Endodermal cell (in vitro differentiated cells): ENCODE measurements around the gene PLEKHG3. TPM values are rescaled to one million over a fixed set of nuclear protein-coding genes. Genes with fewer than 3 reads are reported as not detected.

Source experiments
- DNase-seq: peaks from one replicate; pipeline ENCODE4 v3.0.0-alpha.2; 2017
- H3K27ac ChIP-seq: 2 replicates; pipeline ENCODE4 v1.5.1; 2013; ENCODE audit warnings: mild to moderate bottlenecking, low read depth, low read length, moderate library complexity
- H3K27me3 ChIP-seq: 2 replicates; pipeline ENCODE4 v1.6.1; 2013; ENCODE audit warnings: mild to moderate bottlenecking, low read length, moderate library complexity; ENCODE audit not compliant: insufficient read depth, control insufficient read depth, poor library complexity, severe bottlenecking
- H3K36me3 ChIP-seq: 2 replicates; pipeline ENCODE4 v1.7.0; 2013; ENCODE audit warnings: mild to moderate bottlenecking, low read length, moderate library complexity; ENCODE audit not compliant: control insufficient read depth, insufficient read depth
- H3K4me1 ChIP-seq: one replicate; pipeline ENCODE4 v1.7.0; 2013; ENCODE audit warnings: low read length; ENCODE audit not compliant: control insufficient read depth, insufficient read depth
- H3K4me3 ChIP-seq: 2 replicates; pipeline ENCODE4 v1.5.1; 2013; ENCODE audit warnings: mild to moderate bottlenecking, low read length, moderate library complexity
- H3K9ac ChIP-seq: 2 replicates; pipeline ENCODE4 v1.6.1; 2013; ENCODE audit warnings: mild to moderate bottlenecking, low read length, moderate library complexity; ENCODE audit not compliant: poor library complexity, severe bottlenecking; ENCODE audit errors: extremely low read depth
- H3K9me3 ChIP-seq: 2 replicates; pipeline ENCODE4 v1.6.1; 2013; ENCODE audit warnings: mild to moderate bottlenecking, low read length, moderate library complexity; ENCODE audit not compliant: control insufficient read depth
- H3K27ac Mint-ChIP-seq: 2 replicates; pipeline ENCODE4 v1.8.0; 2020; ENCODE audit warnings: mixed read lengths
- H3K27me3 Mint-ChIP-seq: 2 replicates; pipeline ENCODE4 v1.8.0; 2021; ENCODE audit warnings: mild to moderate bottlenecking, mixed read lengths; ENCODE audit not compliant: insufficient read depth
- H3K36me3 Mint-ChIP-seq: 2 replicates; pipeline ENCODE4 v1.8.0; 2020; ENCODE audit warnings: low read depth, mixed read lengths
- H3K4me1 Mint-ChIP-seq: 2 replicates; pipeline ENCODE4 v1.8.0; 2020; ENCODE audit warnings: mixed read lengths
- H3K4me3 Mint-ChIP-seq: 2 replicates; pipeline ENCODE4 v1.8.0; 2020; ENCODE audit warnings: mild to moderate bottlenecking, moderate library complexity, mixed read lengths
- H3K9me3 Mint-ChIP-seq: 2 replicates; pipeline ENCODE4 v1.8.0; 2020; ENCODE audit warnings: mild to moderate bottlenecking, mixed read lengths
- WGBS, 2 experiments: methylation state at CpG; one replicate each; pipeline versions ENCODE4 v1.1.5 to v1.1.7; 2013; ENCODE audit warnings: missing lambda C conversion rate in 2 of 2, mixed read lengths in 1 of 2; ENCODE audit not compliant: insufficient coverage in 1 of 2, insufficient read length in 1 of 2; 5-methylcytosine and 5-hydroxymethylcytosine counted together
- total RNA-seq, 2 donors: library from RNA; stranded (reverse); fragmentation: NEBNext Ultra II Directional in 1 of 2; extraction: Animal tissue kit (Norgen Biotek cat#: 25700) in 1 of 2; gene quantifications; 2 replicates in 1 of 2; 3 replicates in 1 of 2; pipeline ENCODE4 v1.2.1, GENCODE V29; 2021
- TF ChIP-seq, protein P1 (sequence below): fragments of 200-600 bp; sonication (generic); conservative IDR thresholded peaks from 2 replicates; pipeline ENCODE4 v1.5.0; 2021; ENCODE audit warnings: antibody characterized with exemption, mild to moderate bottlenecking

The PLEKHG3 gene
- total RNA-seq, 2 donors from 2014 or later: 31.7 to 52.6 TPM

DNA sequence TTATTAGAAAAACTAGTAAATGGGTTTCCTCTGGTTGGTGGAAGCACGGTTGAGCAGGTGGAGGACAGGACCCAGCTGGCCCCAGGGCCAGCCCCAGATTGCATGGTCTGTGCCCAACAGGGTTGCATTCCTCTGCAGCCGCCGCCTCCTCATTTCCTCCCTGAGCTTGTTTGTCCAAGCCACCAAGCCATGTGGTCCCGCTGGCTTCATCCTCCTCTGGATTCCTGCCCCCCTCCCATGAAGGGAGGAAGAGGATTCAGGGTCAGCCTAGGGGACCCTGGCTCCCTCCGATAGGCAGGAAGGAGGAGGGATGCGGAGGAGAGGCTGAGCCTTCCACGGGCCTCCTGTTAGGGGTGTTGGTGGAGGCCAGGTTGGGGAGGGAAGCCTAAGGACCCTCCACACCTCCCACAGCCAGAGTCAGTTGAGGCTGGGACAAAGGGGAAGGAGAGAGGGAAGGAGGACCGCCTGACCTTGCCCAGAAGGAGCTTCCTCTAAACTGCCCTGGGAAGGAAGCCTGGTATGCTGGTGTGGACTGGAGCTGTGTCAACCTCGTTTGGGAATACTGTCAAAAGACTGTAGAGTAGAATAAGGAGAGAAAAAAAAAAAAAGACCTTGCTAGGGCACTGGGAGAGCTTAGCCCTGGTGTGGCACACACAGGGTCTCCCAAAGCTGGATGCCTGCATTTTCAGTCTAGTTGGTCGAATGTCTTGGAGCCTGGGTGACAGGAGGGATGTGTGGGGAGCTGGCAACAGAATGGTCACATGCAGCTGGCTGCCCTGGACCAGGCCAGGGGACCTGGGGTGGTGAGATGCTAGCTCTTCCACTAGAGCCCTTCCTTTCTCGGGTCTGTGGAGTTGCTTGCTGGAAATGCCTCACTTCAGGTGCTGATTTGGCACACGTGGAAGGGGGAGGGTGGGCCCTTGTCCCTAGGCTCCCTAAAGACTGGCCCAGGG is 42.4 kb downstream of the PLEKHG3 start:
- Mint-ChIP-seq H3K36me3 (peaks cover 20% of the 10 kb centered on the region), H3K4me3 (no peak overlapping the region), H3K27ac (no peak overlapping the region), H3K9me3 (no peaks in the 10 kb centered on the region), H3K27me3 (no peaks in the 10 kb centered on the region), H3K4me1 (peaks cover 1% of the 10 kb centered on the region)
- no peak for DNase-seq
- Histone ChIP-seq H3K27me3 (no peaks in the 10 kb centered on the region), H3K9ac (no peak overlapping the region), H3K9me3 (no peaks in the 10 kb centered on the region), H3K27ac (no peak overlapping the region), H3K4me3 (no peak overlapping the region), H3K4me1 (no peaks in the 10 kb centered on the region), H3K36me3 (peaks cover 7% of the 10 kb centered on the region)
- WGBS, 2 experiments: 91 to 95% methylated on average over 3 to 12 of the region's 12 CpGs
- TF ChIP-seq, protein P1, sequence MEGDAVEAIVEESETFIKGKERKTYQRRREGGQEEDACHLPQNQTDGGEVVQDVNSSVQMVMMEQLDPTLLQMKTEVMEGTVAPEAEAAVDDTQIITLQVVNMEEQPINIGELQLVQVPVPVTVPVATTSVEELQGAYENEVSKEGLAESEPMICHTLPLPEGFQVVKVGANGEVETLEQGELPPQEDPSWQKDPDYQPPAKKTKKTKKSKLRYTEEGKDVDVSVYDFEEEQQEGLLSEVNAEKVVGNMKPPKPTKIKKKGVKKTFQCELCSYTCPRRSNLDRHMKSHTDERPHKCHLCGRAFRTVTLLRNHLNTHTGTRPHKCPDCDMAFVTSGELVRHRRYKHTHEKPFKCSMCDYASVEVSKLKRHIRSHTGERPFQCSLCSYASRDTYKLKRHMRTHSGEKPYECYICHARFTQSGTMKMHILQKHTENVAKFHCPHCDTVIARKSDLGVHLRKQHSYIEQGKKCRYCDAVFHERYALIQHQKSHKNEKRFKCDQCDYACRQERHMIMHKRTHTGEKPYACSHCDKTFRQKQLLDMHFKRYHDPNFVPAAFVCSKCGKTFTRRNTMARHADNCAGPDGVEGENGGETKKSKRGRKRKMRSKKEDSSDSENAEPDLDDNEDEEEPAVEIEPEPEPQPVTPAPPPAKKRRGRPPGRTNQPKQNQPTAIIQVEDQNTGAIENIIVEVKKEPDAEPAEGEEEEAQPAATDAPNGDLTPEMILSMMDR: no peak

DNA sequence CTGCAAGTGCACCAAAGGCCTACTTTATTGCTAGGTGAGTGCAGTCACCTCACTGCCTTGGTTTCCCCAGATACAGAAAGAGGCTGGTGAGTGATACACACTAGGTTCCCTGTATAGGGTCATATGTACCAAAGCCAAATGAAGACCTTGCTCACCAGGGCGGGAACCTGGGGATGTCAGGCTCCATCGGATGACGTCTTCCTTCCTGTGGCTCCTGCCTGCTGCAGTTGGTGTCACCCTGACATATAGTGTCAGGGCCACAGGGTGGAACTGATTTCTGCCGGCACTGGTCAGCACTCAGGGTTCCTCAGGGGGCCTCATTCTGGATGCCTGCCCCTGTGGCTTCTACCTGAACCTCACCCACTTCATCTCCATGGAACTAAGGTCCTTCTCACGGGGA is 43.1 kb downstream of the PLEKHG3 start:
- Mint-ChIP-seq H3K36me3 (peaks cover 16% of the 10 kb centered on the region), H3K4me3 (no peak overlapping the region), H3K4me1 (peaks cover 1% of the 10 kb centered on the region), H3K27me3 (no peaks in the 10 kb centered on the region), H3K27ac (no peak overlapping the region), H3K9me3 (no peaks in the 10 kb centered on the region)
- Histone ChIP-seq H3K27me3 (no peaks in the 10 kb centered on the region), H3K27ac (no peak overlapping the region), H3K9me3 (no peaks in the 10 kb centered on the region), H3K36me3 (peaks cover 3% of the 10 kb centered on the region), H3K4me3 (no peak overlapping the region), H3K9ac (no peak overlapping the region), H3K4me1 (no peaks in the 10 kb centered on the region)
- DNase-seq: no peak
- TF ChIP-seq, protein P1: no peak
- 91 to 94% methylated on average over 5 of the region's 5 CpGs for WGBS, 2 experiments

- WGBS, 2 experiments: 80 to 92% methylated on average over 2 to 6 of the region's 6 CpGs
- peaks cover 1% of the 10 kb centered on the region for H3K4me1 Mint-ChIP-seq
- no peaks in the 10 kb centered on the region for H3K27me3 ChIP-seq
These were observed 44.3 kb downstream of the PLEKHG3 start for GRCh38 chr14:64748521-64748920.

More at GRCh38 chr14:64748521-64748920, 44.3 kb downstream of the PLEKHG3 start:
- Histone ChIP-seq H3K27ac (no peak overlapping the region), H3K4me3 (no peak overlapping the region), H3K4me1 (no peaks in the 10 kb centered on the region), H3K36me3 (peaks cover 3% of the 10 kb centered on the region), H3K9ac (no peak overlapping the region), H3K9me3 (no peaks in the 10 kb centered on the region)
- Mint-ChIP-seq H3K27ac (no peak overlapping the region), H3K9me3 (no peaks in the 10 kb centered on the region), H3K27me3 (no peaks in the 10 kb centered on the region), H3K4me3 (no peak overlapping the region), H3K36me3 (peaks cover 12% of the 10 kb centered on the region)
- TF ChIP-seq, protein P1: peak; percentile 34
- no peak for DNase-seq
